Testis (tissue), 2 donors: ENCODE results near the gene HAUS7.

Experiments
- POLR2A ChIP-seq: fragments of 450-650 bp; IDR thresholded peaks from one replicate; pipeline ENCODE4 v1.6.1; 2017; ENCODE audit warnings: antibody characterized with exemption, mild to moderate bottlenecking, moderate library complexity
- TF ChIP-seq, protein P1 (sequence below), 3 experiments: fragments of 450-650 bp in 2 of 3; fragments of 200-600 bp in 1 of 3; sonication (generic) in 1 of 3; IDR thresholded peaks; one replicate each; pipeline ENCODE4 v1.5.1; 2016 to 2019; ENCODE audit warnings: antibody characterized with exemption in 3 of 3, mild to moderate bottlenecking in 2 of 3, moderate library complexity in 1 of 3

DNA sequence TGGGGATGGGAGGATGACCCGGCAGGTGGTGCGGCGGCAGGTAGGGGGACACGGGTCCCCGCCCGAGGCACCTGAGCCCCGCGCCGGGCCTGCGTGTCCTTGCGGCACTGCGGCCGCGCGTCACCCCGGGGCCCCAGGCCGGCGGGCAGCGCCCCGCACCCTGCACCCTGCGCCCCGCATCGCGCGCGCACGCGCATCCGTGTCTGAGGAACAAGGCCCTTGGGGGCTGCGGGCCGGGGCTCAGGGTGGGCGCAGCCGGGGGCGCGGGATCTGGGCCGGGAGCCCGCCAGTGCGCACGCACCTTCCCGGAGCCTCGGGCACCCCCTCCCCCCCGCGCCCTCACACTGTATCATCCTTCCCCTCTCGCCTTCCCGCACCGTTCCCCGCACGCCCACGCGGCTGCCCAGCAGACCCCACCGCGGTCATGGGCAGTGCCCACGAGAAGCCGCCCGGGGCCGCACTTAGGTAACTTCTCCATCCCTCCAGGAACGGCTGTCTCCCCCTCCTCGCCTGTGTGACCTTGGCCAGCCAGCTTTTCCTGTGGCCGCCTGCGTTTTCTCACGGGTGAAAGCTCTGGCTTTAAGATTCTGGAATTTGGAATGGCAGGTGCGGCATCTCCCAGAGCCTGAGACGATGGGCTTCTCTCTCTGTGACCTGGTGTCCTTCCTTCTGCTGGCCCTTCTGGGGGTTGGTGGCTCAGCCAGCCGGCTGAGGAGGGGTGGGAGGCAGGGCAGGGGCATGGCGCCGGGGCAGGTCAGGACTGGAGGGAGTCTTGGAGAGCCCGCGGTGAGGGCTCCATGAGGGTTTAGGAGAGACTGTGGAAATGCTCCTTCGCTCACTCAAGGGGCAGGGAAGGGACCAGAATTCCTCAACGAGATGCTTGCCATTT lies 47.8 kb upstream of the HAUS7 start:
- no peak for TF ChIP-seq POLR2A
- TF ChIP-seq, protein P1, sequence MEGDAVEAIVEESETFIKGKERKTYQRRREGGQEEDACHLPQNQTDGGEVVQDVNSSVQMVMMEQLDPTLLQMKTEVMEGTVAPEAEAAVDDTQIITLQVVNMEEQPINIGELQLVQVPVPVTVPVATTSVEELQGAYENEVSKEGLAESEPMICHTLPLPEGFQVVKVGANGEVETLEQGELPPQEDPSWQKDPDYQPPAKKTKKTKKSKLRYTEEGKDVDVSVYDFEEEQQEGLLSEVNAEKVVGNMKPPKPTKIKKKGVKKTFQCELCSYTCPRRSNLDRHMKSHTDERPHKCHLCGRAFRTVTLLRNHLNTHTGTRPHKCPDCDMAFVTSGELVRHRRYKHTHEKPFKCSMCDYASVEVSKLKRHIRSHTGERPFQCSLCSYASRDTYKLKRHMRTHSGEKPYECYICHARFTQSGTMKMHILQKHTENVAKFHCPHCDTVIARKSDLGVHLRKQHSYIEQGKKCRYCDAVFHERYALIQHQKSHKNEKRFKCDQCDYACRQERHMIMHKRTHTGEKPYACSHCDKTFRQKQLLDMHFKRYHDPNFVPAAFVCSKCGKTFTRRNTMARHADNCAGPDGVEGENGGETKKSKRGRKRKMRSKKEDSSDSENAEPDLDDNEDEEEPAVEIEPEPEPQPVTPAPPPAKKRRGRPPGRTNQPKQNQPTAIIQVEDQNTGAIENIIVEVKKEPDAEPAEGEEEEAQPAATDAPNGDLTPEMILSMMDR (IDR thresholded peaks at IDR 0.05), result no peak
